ENCODE measurements around the gene RPS19BP1.
A peak's percentile ranks its signal among the peaks of the same experiment; 100 is the strongest.

The RPS19BP1 gene

GRCh38 chr22:39498368-39498767, 34.2 kb downstream of the RPS19BP1 start:
- TF ChIP-seq CTCF (IDR thresholded peaks at IDR 0.05; ENCODE audit: insufficient read depth, low read depth, low read length, missing control alignments), result no peak
- DNase-seq (ENCODE audit: low read depth), result no peak
- H3K4me3 ChIP-seq (ENCODE audit: low read length), result no peak overlapping the region

DNA sequence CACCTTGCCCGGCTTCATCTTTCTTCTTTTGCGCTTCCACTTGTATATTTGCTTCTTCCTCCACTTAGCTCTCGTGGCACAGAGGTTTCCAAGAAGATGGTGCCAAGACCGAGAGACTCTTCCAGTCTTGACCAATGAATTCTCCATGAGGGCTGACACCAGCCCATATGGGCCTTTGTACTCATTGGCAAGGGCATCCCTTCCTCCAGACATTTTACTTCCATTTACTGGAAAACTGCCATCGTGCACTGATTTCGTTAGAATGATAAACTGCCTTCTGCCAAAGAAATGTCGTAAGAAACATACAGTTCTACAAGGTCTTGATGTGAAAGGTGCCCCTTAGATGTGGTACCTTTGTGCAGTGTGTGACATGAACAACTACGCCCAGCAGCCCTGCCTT, 35.1 kb downstream of the RPS19BP1 start:
- DNase-seq (ENCODE audit: low read depth), result no peak
- no peak overlapping the region for H3K4me3 ChIP-seq (ENCODE audit: low read length)
- TF ChIP-seq CTCF (IDR thresholded peaks at IDR 0.05; ENCODE audit: insufficient read depth, low read depth, low read length, missing control alignments), result no peak

GRCh38 chr22:39496131-39496838, 36.3 kb downstream of the RPS19BP1 start:
- DNase-seq (ENCODE audit: low read depth), result peak; percentile 68
- no peak overlapping the region for H3K4me3 ChIP-seq (ENCODE audit: low read length)
- peak; percentile 85 for TF ChIP-seq CTCF (IDR thresholded peaks at IDR 0.05; ENCODE audit: insufficient read depth, low read depth, low read length, missing control alignments)

- no peak for DNase-seq (ENCODE audit: low read depth)
- TF ChIP-seq CTCF (IDR thresholded peaks at IDR 0.05; ENCODE audit: insufficient read depth, low read depth, low read length, missing control alignments), result no peak
- no peak overlapping the region for H3K4me3 ChIP-seq (ENCODE audit: low read length)
Observed at GRCh38 chr22:39494471-39495120, 38.0 kb downstream of the RPS19BP1 start.

- no peak overlapping the region for H3K4me3 ChIP-seq (ENCODE audit: low read length)
- no peak for TF ChIP-seq CTCF (IDR thresholded peaks at IDR 0.05; ENCODE audit: insufficient read depth, low read depth, low read length, missing control alignments)
- peak; percentile 64 for DNase-seq (ENCODE audit: low read depth)
Observed at GRCh38 chr22:39493759-39494158, 38.8 kb downstream of the RPS19BP1 start.

DNA sequence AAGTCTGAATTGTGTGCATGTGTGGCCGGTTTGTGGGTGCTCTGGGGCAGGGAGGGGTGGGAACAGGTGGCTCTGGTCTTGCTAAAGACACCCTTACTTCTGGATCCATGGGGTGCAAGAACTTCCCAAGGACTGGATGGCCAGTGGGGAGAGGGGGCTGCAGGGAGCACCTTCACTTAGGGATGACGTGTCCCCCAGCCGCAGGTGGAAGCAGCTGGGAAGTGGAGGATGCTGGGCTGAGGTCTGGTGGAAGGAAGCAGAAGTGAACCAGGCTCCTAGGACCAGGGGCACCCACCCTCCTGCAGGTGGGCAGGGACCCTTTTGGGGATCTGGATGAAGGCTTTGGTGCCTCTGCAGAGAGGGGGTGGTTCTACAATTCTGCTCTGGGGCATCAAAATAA, 40.4 kb downstream of the RPS19BP1 start:
- DNase-seq (ENCODE audit: low read depth), result no peak
- H3K4me3 ChIP-seq (ENCODE audit: low read length), result no peak overlapping the region
- no peak for TF ChIP-seq CTCF (IDR thresholded peaks at IDR 0.05; ENCODE audit: insufficient read depth, low read depth, low read length, missing control alignments)

DNA sequence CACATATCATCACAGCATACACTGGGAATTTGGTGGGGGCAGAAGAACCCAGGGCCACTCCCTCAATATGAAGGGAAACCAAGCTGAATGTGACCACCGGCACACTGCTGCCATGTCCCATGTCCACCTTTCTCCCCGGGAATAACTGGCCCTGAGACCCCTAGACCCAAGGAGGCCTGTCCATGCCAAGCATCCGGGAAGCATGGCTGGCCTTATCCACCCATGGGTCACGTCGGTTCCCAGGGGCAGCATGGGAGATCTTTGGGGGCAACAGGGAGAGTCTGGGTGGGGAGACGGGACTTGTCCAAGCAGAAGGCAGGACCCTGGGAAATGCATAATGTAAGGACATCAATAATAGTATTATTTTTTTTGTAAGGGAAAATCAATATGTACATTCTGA, 40.9 kb downstream of the RPS19BP1 start:
- DNase-seq (ENCODE audit: low read depth), result no peak
- H3K4me3 ChIP-seq (ENCODE audit: low read length), result no peak overlapping the region
- no peak for TF ChIP-seq CTCF (IDR thresholded peaks at IDR 0.05; ENCODE audit: insufficient read depth, low read depth, low read length, missing control alignments)
